Astrocyte (in vitro differentiated cells and primary cell): ENCODE measurements around the gene NBEAL1.

Source experiments
- EZH2 ChIP-seq: IDR thresholded peaks from 2 replicates; pipeline ENCODE4 v1.6.1; 2012; ENCODE audit warnings: mild to moderate bottlenecking, low read length, inconsistent platforms; ENCODE audit not compliant: insufficient read depth
- TF ChIP-seq, protein P1 (sequence below): IDR thresholded peaks from 2 replicates; pipeline ENCODE4 v1.5.1; 2011; ENCODE audit warnings: low read depth, mild to moderate bottlenecking, inconsistent platforms, low read length, moderate library complexity; ENCODE audit not compliant: insufficient read depth

DNA sequence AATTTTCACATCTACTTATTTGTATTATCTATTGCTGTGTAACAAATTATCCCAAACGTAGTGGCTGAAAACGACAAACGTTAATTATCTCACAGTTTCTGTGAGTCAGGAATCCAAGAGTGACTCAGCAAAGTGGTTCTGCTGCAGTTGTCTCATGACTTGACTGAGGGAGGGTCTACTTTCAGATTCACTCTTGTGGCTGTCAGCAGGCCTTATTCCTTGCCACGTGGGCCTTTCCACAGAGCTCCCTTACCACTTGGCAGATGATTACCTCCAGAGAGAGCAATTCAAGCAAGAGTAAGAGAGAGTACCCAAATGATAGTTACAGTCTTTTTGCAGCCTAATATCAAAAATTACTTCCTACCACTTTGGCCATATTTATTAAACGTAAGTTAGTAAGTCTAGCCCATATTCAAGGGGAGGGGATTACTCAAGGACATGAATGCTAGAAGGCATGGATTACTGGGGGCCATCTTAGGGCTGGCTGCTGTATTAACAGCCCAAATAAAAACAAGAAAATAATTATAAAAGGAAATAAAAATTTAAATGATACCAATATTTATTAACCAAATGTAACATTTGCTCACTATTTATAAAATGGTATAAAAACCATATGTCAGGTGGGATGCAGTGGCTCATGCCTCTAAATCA, 48.7 kb upstream of the NBEAL1 start:
- TF ChIP-seq, protein P1, sequence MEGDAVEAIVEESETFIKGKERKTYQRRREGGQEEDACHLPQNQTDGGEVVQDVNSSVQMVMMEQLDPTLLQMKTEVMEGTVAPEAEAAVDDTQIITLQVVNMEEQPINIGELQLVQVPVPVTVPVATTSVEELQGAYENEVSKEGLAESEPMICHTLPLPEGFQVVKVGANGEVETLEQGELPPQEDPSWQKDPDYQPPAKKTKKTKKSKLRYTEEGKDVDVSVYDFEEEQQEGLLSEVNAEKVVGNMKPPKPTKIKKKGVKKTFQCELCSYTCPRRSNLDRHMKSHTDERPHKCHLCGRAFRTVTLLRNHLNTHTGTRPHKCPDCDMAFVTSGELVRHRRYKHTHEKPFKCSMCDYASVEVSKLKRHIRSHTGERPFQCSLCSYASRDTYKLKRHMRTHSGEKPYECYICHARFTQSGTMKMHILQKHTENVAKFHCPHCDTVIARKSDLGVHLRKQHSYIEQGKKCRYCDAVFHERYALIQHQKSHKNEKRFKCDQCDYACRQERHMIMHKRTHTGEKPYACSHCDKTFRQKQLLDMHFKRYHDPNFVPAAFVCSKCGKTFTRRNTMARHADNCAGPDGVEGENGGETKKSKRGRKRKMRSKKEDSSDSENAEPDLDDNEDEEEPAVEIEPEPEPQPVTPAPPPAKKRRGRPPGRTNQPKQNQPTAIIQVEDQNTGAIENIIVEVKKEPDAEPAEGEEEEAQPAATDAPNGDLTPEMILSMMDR = no peak
- no peak for TF ChIP-seq EZH2
